ENCODE measurements around the gene IL13.
"Not testable (repeated sequence)": the region's sequence is repeated elsewhere in the genome, so short reads cannot be mapped to it uniquely, and the experiment has no call there.

IL13 gene

DNA sequence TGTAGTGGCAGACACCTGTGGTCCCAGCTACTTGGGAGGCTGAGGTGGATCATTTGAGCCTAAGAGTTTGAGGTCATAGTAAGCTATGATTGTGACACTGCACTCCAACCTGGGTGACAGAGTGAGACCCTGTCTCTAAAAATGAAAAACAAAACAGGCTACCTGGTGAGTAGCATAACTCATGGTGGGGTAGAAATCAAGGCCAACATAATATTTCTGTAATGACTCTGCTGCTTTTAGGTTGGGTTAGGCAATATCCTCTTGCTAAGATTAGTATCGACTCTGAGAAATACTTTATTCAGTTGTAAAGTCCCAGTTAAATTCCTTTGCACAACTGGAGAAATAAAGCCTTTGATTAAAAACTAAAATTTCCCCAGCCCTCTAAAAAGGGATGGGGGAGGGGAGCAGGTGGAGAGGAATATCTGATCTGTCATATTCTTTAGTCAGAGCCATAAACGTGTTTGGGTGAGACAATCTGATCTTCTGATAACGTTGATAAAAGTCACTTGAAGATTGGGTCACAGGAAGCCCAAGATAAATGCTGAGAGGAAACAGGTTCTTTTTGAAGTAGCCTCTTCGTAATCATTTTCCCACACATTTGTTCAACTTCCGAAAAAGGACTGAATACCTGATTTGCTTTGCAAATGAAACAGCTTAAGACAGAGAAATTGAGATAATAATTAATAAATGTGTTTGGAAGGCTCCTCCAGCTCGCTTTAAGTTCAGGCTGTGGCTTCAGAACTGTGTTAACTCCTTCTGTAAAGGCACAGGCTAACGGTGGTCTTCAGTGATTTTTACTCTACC, 30.8 kb downstream of the IL13 start:
- DNase-seq (ENCODE audit: low spot score) = no peak

DNA sequence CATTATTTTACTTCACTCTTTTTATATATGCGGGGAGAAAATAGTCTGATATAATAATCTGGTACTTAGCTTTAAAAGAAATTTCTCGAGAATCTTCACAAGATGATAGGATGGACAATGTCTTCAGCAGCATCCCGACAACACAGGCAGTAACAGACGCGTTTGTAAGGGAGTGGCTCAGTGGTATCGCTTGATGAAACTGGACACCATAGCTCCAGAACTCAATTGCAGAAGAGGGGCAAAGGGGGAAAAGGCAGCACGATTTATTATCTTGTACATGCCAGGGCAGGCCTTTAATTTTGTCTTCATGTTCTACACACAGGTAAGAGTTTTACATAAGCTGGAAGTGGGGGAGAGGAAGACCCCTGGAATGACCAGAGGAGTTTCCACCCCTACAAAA, 31.5 kb downstream of the IL13 start:
- DNase-seq (ENCODE audit: low spot score) = no peak

DNA sequence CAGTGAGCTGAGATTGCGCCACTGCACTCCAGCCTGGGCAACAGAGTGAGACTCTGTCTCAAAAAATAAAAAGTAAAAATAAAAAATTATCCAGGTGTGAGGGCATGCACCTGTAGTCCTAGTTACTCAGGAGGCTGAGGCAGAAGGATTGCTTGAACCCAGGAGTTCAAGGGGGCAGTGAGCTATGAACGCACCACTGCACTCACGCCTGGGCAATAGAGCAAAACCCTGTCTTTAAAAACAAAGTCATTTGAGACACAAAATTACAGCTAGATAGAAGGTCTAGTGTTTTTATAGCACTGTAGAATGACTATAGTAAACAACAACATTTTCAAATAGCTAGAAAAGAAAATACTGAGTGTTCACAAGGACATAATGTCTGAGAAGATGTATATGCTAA, 32.2 kb downstream of the IL13 start:
- DNase-seq (ENCODE audit: low spot score) = no peak

DNA sequence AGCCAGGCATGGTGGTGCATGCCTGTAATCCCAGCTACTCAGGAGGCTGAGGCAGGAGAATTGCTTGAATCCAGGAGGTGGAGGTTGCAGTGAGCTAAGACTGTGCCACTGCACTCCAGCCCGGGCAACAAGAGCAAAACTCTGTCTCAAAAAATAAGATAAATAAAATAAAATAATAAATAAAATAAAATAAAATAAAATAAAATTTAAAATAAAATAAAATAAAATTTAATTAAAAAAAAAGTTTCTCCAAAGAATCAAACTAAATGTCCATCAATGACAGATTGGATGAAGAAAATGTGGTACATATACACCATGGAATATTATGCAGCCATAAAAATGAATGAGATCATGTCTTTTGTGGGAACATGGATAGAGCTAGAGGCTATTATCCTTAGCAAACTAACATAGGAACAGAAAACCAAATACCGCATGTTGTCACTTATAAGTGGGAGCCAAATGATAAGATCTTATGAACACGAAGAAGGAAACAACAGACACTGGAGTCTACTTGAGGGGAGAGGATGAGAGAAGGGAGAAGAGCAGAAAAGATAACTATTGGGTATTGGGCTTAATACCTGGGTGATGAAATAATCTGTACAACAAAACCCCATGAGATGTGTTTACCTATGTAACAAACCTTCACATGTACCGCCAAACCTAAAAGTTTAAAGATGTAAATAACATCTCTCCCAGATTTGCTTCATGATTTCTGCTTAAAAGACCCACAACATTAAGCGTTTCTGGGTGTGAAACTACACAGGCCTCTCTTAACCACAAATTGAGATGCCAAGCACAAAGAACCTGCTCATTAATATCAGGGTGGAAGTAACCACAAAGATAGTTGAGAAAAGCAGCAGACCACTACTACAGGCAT, 34.0 kb downstream of the IL13 start:
- DNase-seq (ENCODE audit: low spot score) = not testable (repeated sequence)

DNA sequence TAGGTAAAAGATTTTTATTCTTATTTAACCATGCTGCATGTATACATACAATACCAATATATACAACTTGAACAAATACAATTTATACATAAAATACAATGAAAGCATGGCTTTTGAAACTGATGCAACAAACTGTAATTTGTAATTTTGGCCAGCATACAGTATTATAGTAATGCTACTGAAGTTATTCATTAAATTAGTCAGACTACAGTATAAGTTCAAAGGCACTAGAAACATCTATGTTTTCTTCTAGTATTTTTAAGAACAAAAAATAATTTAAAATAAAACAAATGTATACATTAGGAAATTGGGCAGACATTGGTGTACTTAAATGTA, 34.6 kb downstream of the IL13 start:
- no peak for DNase-seq (ENCODE audit: low spot score)

- DNase-seq (ENCODE audit: low spot score) = no peak
Observed at GRCh38 chr5:132695956-132696355, 38.0 kb downstream of the IL13 start.

- no peak for DNase-seq (ENCODE audit: low spot score)
Observed at GRCh38 chr5:132704875-132705274, 46.9 kb downstream of the IL13 start.

DNA sequence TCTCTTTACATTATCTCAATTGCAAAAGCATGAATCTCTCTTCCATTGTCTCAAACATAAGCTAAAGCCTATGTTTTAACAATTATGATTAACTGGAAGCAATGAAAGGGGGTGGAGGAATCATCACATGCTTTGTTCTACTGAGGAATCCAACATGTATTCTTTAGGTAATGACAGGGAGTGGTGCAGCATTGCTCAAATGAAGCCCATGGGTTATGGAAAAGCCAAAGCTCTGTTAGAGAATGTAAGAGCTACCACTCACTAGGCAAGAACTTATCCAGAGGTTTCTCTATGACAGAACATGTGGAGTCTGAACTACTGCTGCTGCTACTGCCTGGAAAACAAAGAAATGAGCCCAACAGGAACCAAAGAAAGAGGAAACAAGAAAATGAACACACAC, 50.7 kb downstream of the IL13 start:
- no peak for DNase-seq (ENCODE audit: low spot score)
